HepG2 (cell line): ENCODE data around the gene TCAP. TPM values are rescaled to one million over a fixed set of nuclear protein-coding genes. Genes with fewer than 3 reads are reported as not detected.
A peak's percentile ranks its signal among the peaks of the same experiment; 100 is the strongest.

Experiments used
- BHLHE40 ChIP-seq: IDR thresholded peaks from 2 replicates; pipeline ENCODE4 v1.6.1; 2011; ENCODE audit warnings: low read length, improper control_type of control experiment
- CEBPG ChIP-seq: IDR thresholded peaks from 2 replicates; pipeline ENCODE4 v1.6.1; 2016
- EEA1 ChIP-seq: sonication (generic); formaldehyde crosslinking; IDR thresholded peaks from 2 replicates; pipeline ENCODE4 v1.5.1; 2020; ENCODE audit warnings: mild to moderate bottlenecking, missing genetic modification reagents, borderline replicate concordance
- HOXA7 ChIP-seq: sonication (generic); formaldehyde crosslinking; IDR thresholded peaks from 2 replicates; pipeline ENCODE4 v1.8.1; 2022; ENCODE audit warnings: mild to moderate bottlenecking, missing genetic modification reagents, moderate library complexity
- HOXD1 ChIP-seq: sonication (generic); formaldehyde crosslinking; IDR thresholded peaks from 2 replicates; pipeline ENCODE4 v1.5.0; 2020; ENCODE audit warnings: missing genetic modification reagents
- NFE2L1 ChIP-seq: sonication (generic); formaldehyde crosslinking; IDR thresholded peaks from 2 replicates; pipeline ENCODE4 v1.4.0; 2020; ENCODE audit warnings: missing genetic modification reagents, mild to moderate bottlenecking, borderline replicate concordance
- NFYB ChIP-seq: sonication (generic); formaldehyde crosslinking; IDR thresholded peaks from 2 replicates; pipeline ENCODE4 v1.4.0; 2020; ENCODE audit warnings: missing genetic modification reagents
- SP4 ChIP-seq: sonication (generic); formaldehyde crosslinking; IDR thresholded peaks from 2 replicates; pipeline ENCODE4 v1.8.1; 2023; ENCODE audit warnings: mild to moderate bottlenecking, missing genetic modification reagents
- ZFP36L2 ChIP-seq: sonication (generic); formaldehyde crosslinking; IDR thresholded peaks from 2 replicates; pipeline ENCODE4 v1.4.0; 2020; ENCODE audit warnings: missing genetic modification reagents
- ZNF180 ChIP-seq: sonication (generic); formaldehyde crosslinking; IDR thresholded peaks from 2 replicates; pipeline ENCODE4 v1.4.0; 2020; ENCODE audit warnings: low read depth, missing genetic modification reagents, borderline replicate concordance
- ZNF343 ChIP-seq: sonication (generic); formaldehyde crosslinking; IDR thresholded peaks from 2 replicates; pipeline ENCODE4 v1.4.0; 2020; ENCODE audit warnings: mild to moderate bottlenecking, missing genetic modification reagents
- ZNF749 ChIP-seq: sonication (generic); formaldehyde crosslinking; IDR thresholded peaks from 2 replicates; pipeline ENCODE4 v1.8.0; 2022; ENCODE audit warnings: mild to moderate bottlenecking, missing genetic modification reagents, moderate library complexity, borderline replicate concordance
- ZNF766 ChIP-seq: sonication (generic); formaldehyde crosslinking; IDR thresholded peaks from 2 replicates; pipeline ENCODE4 v1.5.0; 2020; ENCODE audit warnings: missing genetic modification reagents, borderline replicate concordance
- ZNF839 ChIP-seq: sonication (generic); formaldehyde crosslinking; IDR thresholded peaks from 2 replicates; pipeline ENCODE4 v1.4.0; 2020; ENCODE audit warnings: missing genetic modification reagents, mild to moderate bottlenecking, borderline replicate concordance
- polyA plus RNA-seq, 8 experiments: library from polyadenylated mRNA; depleted of rRNA in 3 of 8; stranded (reverse) in 7 of 8; unstranded in 1 of 8; fragments of >200 nt; fragmentation: Illumina TruSeq in 4 of 8; extraction: Trizol in 4 of 8; gene quantifications; 2 replicates each; pipeline versions ENCODE4 v1.2.1 to v1.2.3, GENCODE V29; 2011 to 2016; ENCODE audit warnings: low read depth in 4 of 8, missing spikeins in 1 of 8, mixed read lengths in 1 of 8; ENCODE audit not compliant: insufficient read depth in 1 of 8
- total RNA-seq, 5 experiments: library from RNA; depleted of rRNA; stranded (reverse); fragments of >200 nt; fragmentation: Illumina TruSeq; extraction: Trizol; gene quantifications; 2 replicates each; pipeline ENCODE4 v1.2.3, GENCODE V29; 2016; ENCODE audit warnings: low read depth in 1 of 5
- TF ChIP-seq, protein P1 (sequence below): sonication (generic); formaldehyde crosslinking; IDR thresholded peaks from 2 replicates; pipeline ENCODE4 v1.4.0; 2020; ENCODE audit warnings: missing genetic modification reagents
- TF ChIP-seq, protein P2 (sequence below): sonication (generic); formaldehyde crosslinking; IDR thresholded peaks from 2 replicates; pipeline ENCODE4 v1.4.0; 2020; ENCODE audit warnings: missing genetic modification reagents
- TF ChIP-seq, protein P3 (sequence below): sonication (generic); formaldehyde crosslinking; IDR thresholded peaks from 2 replicates; pipeline ENCODE4 v1.9.0; 2021; ENCODE audit warnings: missing genetic modification reagents, borderline replicate concordance

Gene TCAP
- total and polyA plus RNA-seq, 2 of the 13 experiments (the other 11 are each of a cell fraction or from before 2014, with no cell fraction given) = 0.24 to 0.65 TPM

DNA sequence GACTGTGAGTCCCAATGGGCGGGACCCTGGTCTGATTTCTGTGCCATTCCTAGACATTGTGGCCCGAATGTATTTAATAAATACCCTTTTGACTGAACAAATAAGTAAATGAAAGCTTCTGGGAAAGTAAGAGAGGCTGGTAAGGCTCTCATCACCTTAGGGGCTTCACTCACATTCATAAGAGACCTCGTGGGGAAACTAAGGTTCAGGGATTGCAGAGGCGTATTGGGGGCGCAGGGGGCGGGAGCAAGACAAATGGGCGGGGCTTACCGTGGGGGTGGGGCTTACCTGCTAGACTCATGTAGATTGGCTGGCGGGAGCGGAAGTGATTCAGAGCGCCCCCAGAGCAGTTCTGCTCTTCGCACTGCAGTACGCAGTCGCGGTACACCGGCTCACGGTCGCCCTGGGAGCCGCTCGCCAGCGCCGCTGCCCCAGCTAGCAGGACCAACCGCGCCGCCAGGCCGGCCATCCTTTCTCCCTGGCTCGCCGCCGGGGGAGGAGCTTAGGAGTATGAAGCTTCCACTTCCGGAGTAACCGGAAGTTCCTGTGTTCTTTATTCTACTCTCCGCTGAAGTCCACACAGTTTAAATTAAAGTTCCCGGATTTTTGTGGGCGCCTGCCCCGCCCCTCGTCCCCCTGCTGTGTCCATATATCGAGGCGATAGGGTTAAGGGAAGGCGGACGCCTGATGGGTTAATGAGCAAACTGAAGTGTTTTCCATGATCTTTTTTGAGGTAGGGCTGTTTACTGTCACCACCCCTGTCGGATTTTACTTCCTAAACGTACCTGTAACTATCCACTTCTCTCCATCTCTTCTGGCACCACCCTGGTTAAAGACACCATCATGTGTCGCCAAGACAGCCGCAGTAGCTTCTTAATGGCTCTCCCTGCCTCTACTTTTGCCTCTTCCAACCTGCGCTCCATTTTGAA, 22.7 kb downstream of the TCAP start, which contains the start of gene PGAP3 (continued):
- no peak for TF ChIP-seq ZNF180 (CRISPR knock-in tag)
- no peak for TF ChIP-seq ZNF749 (CRISPR knock-in tag)
- no peak for TF ChIP-seq BHLHE40
- no peak for TF ChIP-seq HOXA7 (CRISPR knock-in tag)
- peak; percentile 78 for TF ChIP-seq SP4 (CRISPR knock-in tag)
- TF ChIP-seq, protein P1, sequence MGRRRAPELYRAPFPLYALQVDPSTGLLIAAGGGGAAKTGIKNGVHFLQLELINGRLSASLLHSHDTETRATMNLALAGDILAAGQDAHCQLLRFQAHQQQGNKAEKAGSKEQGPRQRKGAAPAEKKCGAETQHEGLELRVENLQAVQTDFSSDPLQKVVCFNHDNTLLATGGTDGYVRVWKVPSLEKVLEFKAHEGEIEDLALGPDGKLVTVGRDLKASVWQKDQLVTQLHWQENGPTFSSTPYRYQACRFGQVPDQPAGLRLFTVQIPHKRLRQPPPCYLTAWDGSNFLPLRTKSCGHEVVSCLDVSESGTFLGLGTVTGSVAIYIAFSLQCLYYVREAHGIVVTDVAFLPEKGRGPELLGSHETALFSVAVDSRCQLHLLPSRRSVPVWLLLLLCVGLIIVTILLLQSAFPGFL (CRISPR knock-in tag) = no peak
- TF ChIP-seq, protein P2, sequence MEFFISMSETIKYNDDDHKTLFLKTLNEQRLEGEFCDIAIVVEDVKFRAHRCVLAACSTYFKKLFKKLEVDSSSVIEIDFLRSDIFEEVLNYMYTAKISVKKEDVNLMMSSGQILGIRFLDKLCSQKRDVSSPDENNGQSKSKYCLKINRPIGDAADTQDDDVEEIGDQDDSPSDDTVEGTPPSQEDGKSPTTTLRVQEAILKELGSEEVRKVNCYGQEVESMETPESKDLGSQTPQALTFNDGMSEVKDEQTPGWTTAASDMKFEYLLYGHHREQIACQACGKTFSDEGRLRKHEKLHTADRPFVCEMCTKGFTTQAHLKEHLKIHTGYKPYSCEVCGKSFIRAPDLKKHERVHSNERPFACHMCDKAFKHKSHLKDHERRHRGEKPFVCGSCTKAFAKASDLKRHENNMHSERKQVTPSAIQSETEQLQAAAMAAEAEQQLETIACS (CRISPR knock-in tag) = no peak
- TF ChIP-seq NFE2L1 = no peak
- TF ChIP-seq ZNF839 (CRISPR knock-in tag) = peak; percentile 95; the same call in 1 of the 2 replicates
- TF ChIP-seq NFYB (CRISPR knock-in tag) = peak; percentile 79
- TF ChIP-seq ZNF766 (CRISPR knock-in tag) = peak; percentile 58; the same call in 1 of the 2 replicates
- peak; percentile 68 for TF ChIP-seq HOXD1
- TF ChIP-seq, protein P3, sequence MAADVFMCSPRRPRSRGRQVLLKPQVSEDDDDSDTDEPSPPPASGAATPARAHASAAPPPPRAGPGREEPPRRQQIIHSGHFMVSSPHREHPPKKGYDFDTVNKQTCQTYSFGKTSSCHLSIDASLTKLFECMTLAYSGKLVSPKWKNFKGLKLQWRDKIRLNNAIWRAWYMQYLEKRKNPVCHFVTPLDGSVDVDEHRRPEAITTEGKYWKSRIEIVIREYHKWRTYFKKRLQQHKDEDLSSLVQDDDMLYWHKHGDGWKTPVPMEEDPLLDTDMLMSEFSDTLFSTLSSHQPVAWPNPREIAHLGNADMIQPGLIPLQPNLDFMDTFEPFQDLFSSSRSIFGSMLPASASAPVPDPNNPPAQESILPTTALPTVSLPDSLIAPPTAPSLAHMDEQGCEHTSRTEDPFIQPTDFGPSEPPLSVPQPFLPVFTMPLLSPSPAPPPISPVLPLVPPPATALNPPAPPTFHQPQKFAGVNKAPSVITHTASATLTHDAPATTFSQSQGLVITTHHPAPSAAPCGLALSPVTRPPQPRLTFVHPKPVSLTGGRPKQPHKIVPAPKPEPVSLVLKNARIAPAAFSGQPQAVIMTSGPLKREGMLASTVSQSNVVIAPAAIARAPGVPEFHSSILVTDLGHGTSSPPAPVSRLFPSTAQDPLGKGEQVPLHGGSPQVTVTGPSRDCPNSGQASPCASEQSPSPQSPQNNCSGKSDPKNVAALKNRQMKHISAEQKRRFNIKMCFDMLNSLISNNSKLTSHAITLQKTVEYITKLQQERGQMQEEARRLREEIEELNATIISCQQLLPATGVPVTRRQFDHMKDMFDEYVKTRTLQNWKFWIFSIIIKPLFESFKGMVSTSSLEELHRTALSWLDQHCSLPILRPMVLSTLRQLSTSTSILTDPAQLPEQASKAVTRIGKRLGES = no peak
- TF ChIP-seq EEA1 (CRISPR knock-in tag) = peak; percentile 78; the same call in 1 of the 2 replicates
- TF ChIP-seq ZNF343 (CRISPR knock-in tag) = no peak
- TF ChIP-seq CEBPG = no peak
- no peak for TF ChIP-seq ZFP36L2
